Central memory CD8-positive, alpha-beta T cell (primary cell): ENCODE results near the gene ACTA2.

Experiments
- ATAC-seq: fragments of 150-1000 bp; cut with Tn5 transposase; replicated peaks from 2 replicates; pipeline ENCODE4 v1.10.0; 2022; ENCODE audit warnings: mild to moderate bottlenecking, moderate FRiP score, moderate number of reproducible peaks; ENCODE audit not compliant: poor library complexity, severe bottlenecking; ENCODE audit errors: extremely low read depth
- DNase-seq, 2 donors: peaks; one replicate each; pipeline ENCODE4 v3.0.0; 2021; ENCODE audit warnings: low spot score in 2 of 2
- H3K27ac Mint-ChIP-seq: one replicate; pipeline ENCODE4 v1.8.0; 2022; ENCODE audit warnings: low read depth, mild to moderate bottlenecking, moderate library complexity, mixed read lengths
- H3K27me3 Mint-ChIP-seq: one replicate; pipeline ENCODE4 v1.8.0; 2022; ENCODE audit warnings: mixed read lengths
- H3K36me3 Mint-ChIP-seq: one replicate; pipeline ENCODE4 v1.8.0; 2022; ENCODE audit warnings: mild to moderate bottlenecking, moderate library complexity, mixed read lengths; ENCODE audit not compliant: insufficient read depth
- H3K4me1 Mint-ChIP-seq: one replicate; pipeline ENCODE4 v1.8.0; 2022; ENCODE audit warnings: mixed read lengths
- H3K4me3 Mint-ChIP-seq: one replicate; pipeline ENCODE4 v1.8.0; 2022; ENCODE audit warnings: mild to moderate bottlenecking, moderate library complexity, mixed read lengths
- H3K9me3 Mint-ChIP-seq: one replicate; pipeline ENCODE4 v1.8.0; 2022; ENCODE audit warnings: mixed read lengths

ACTA2 gene

DNA sequence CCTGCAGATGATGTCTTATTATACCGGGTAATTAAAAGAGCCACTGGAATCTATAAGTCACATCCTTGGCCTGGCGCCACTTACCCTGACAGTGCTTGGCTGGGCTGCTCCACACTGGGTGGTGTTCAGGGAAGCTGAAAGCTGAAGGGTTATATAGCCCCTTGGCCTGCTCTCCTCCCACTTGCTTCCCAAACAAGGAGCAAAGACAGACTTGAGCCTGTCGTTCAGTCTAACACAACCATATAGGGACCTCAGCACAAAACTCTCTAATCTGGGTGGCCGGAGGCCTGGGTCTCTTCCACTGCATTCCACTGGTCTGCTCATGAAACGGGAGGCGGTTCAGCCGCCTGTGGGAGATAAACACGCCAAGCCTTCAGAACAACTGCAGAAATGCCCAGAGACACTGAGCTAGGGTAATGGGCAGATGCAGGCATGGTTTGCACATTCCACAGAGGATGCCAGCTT lies at the start of gene ACTA2:
Gene ACTA2 (minus strand): TSS at position 127 of the 465 bp plus-strand sequence. CDS start 3,843 bp downstream, outside the sequence.
- Mint-ChIP-seq H3K36me3 (peaks cover 3% of the 10 kb centered on the region), H3K9me3 (no peaks in the 10 kb centered on the region), H3K4me1 (peaks cover 5% of the 10 kb centered on the region), H3K4me3 (no peak within 1 kb of the TSS), H3K27me3 (no peaks in the 10 kb centered on the region), H3K27ac (no peak within 1 kb of the TSS)
- DNase-seq, result no peak
- no peak for ATAC-seq

DNA sequence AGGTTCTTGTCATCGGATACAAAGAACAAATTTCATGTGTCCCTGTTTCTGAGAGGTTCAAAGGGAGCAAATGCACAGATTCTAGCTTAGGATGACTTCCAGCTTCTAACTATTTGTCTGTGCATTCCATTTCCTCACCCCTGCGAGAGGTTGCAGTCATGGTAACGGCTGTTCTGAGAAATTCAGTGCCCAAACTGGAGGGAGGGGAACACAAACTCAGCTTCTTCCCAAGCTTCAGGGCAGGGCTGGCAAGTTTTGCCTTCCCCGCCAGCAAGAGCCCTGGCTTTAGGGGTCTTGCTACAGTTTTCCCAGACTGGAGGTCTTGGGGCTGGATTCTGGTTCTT lies 49.1 kb upstream of the ACTA2 start:
- H3K9me3 Mint-ChIP-seq, result no peaks in the 10 kb centered on the region
- no peaks in the 10 kb centered on the region for H3K27me3 Mint-ChIP-seq
- ATAC-seq (peak; percentile 26), DNase-seq (no peak)
- H3K4me1 Mint-ChIP-seq, result peaks cover 68% of the 10 kb centered on the region
- peak overlapping the region; percentile 83 for H3K4me3 Mint-ChIP-seq
- peak overlapping the region; percentile 95 for H3K27ac Mint-ChIP-seq
- peaks cover 21% of the 10 kb centered on the region for H3K36me3 Mint-ChIP-seq

GRCh38 chr10:89001024-89001728 lies 48.6 kb upstream of the ACTA2 start:
- DNase-seq, result no peak
- peaks cover 68% of the 10 kb centered on the region for H3K4me1 Mint-ChIP-seq
- no peaks in the 10 kb centered on the region for H3K27me3 Mint-ChIP-seq
- H3K36me3 Mint-ChIP-seq, result peaks cover 22% of the 10 kb centered on the region
- peak; percentile 68 for ATAC-seq
- H3K4me3 Mint-ChIP-seq, result peak overlapping the region; percentile 83
- H3K9me3 Mint-ChIP-seq, result no peaks in the 10 kb centered on the region
- peak overlapping the region; percentile 95 for H3K27ac Mint-ChIP-seq

- H3K9me3 Mint-ChIP-seq, result no peaks in the 10 kb centered on the region
- H3K36me3 Mint-ChIP-seq, result peaks cover 22% of the 10 kb centered on the region
- ATAC-seq, result peak; percentile 7
- H3K4me1 Mint-ChIP-seq, result peaks cover 75% of the 10 kb centered on the region
- H3K4me3 Mint-ChIP-seq, result peak overlapping the region; percentile 83
- peak overlapping the region; percentile 95 for H3K27ac Mint-ChIP-seq
- no peaks in the 10 kb centered on the region for H3K27me3 Mint-ChIP-seq
- DNase-seq, result no peak
These were observed 47.1 kb upstream of the ACTA2 start for GRCh38 chr10:88999625-89000024.

- peaks cover 23% of the 10 kb centered on the region for H3K36me3 Mint-ChIP-seq
These were observed 44.4 kb upstream of the ACTA2 start for GRCh38 chr10:88996927-88997326.

DNA sequence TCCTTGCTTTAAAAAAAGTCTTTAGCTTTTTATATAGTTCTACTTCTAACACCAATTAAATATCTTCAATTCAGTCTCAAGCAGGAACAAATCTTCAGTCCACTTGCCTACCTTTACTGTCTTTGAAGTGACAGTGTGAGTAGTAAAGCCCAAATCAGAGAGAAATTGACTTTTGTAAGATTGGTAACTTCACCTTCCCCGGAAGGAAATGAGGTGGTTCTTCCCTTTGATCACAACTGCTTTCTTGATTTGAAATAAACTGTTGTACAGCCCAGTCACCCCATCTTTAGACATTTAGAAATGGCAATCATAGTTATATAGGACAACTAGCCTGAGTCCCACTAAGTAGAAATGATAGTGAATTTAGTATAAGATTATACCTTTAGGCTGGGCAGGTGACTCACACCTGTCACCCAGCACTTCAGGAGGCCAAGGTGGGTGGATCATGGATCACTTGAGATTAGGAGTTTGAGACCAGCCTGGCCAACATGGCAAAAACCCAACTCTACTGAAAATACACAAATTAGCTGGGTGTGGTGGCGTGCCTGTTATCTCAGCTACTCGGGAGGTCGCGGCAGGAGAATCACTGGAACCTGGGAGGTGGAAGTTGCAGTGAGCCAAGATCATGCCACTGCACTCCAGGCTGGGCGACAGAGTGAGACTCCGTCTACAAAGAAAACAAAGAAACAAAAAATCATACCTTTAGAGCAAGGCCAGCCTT lies 42.7 kb upstream of the ACTA2 start:
- H3K27ac Mint-ChIP-seq, result peak overlapping the region; percentile 95
- H3K4me1 Mint-ChIP-seq, result peaks cover 67% of the 10 kb centered on the region
- H3K27me3 Mint-ChIP-seq, result no peaks in the 10 kb centered on the region
- no peaks in the 10 kb centered on the region for H3K9me3 Mint-ChIP-seq
- H3K4me3 Mint-ChIP-seq, result peak overlapping the region; percentile 81
- no peak for ATAC-seq
- no peak for DNase-seq
- peaks cover 29% of the 10 kb centered on the region for H3K36me3 Mint-ChIP-seq

More at GRCh38 chr10:88996927-88997326, 44.4 kb upstream of the ACTA2 start:
- peak overlapping the region; percentile 81 for H3K4me3 Mint-ChIP-seq
- DNase-seq (no peak), ATAC-seq (peak; percentile 55)
- no peaks in the 10 kb centered on the region for H3K9me3 Mint-ChIP-seq
- peak overlapping the region; percentile 95 for H3K27ac Mint-ChIP-seq
- H3K27me3 Mint-ChIP-seq, result no peaks in the 10 kb centered on the region
- H3K4me1 Mint-ChIP-seq, result peaks cover 79% of the 10 kb centered on the region

DNA sequence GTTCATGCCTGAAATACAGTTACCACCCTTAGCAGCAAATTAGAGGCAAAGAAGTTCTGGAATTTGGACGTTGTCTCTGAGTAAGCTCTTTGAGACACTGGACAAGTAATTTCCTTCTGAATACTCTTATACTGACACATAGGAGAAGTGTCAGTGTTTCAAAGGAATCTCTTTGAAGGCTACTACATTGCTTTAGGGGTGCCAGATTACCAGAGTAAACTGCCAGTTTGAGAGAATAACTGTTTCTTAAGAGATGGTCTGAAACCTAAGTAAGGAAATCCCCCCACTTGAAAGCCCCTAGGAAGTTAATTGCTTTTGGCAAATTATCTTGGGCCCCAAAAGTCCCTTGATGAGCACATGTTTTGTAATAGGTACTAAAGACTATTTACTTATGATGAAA lies 41.4 kb upstream of the ACTA2 start:
- H3K27ac Mint-ChIP-seq, result peak overlapping the region; percentile 95
- ATAC-seq, result no peak
- peaks cover 34% of the 10 kb centered on the region for H3K36me3 Mint-ChIP-seq
- no peaks in the 10 kb centered on the region for H3K9me3 Mint-ChIP-seq
- H3K4me3 Mint-ChIP-seq, result peak overlapping the region; percentile 67
- H3K27me3 Mint-ChIP-seq, result no peaks in the 10 kb centered on the region
- peaks cover 72% of the 10 kb centered on the region for H3K4me1 Mint-ChIP-seq
- no peak for DNase-seq

GRCh38 chr10:88992921-88993524 lies 40.5 kb upstream of the ACTA2 start:
- H3K36me3 Mint-ChIP-seq, result peaks cover 32% of the 10 kb centered on the region
- H3K4me1 Mint-ChIP-seq, result peaks cover 71% of the 10 kb centered on the region
- H3K9me3 Mint-ChIP-seq, result no peaks in the 10 kb centered on the region
- DNase-seq (no peak), ATAC-seq (no peak)
- H3K27me3 Mint-ChIP-seq, result no peaks in the 10 kb centered on the region
- peak overlapping the region; percentile 97 for H3K4me3 Mint-ChIP-seq
- peak overlapping the region; percentile 95 for H3K27ac Mint-ChIP-seq

GRCh38 chr10:88991899-88992320 lies 39.3 kb upstream of the ACTA2 start:
- ATAC-seq (peak; percentile 4), DNase-seq (no peak)
- peak overlapping the region; percentile 97 for H3K4me3 Mint-ChIP-seq
- H3K4me1 Mint-ChIP-seq, result peaks cover 69% of the 10 kb centered on the region
- peak overlapping the region; percentile 95 for H3K27ac Mint-ChIP-seq
- no peaks in the 10 kb centered on the region for H3K27me3 Mint-ChIP-seq
- peaks cover 32% of the 10 kb centered on the region for H3K36me3 Mint-ChIP-seq
- no peaks in the 10 kb centered on the region for H3K9me3 Mint-ChIP-seq

- peaks cover 68% of the 10 kb centered on the region for H3K4me1 Mint-ChIP-seq
- peak overlapping the region; percentile 97 for H3K4me3 Mint-ChIP-seq
- peak overlapping the region; percentile 95 for H3K27ac Mint-ChIP-seq
- H3K9me3 Mint-ChIP-seq, result peaks cover 4% of the 10 kb centered on the region
- H3K27me3 Mint-ChIP-seq, result no peaks in the 10 kb centered on the region
- peaks cover 30% of the 10 kb centered on the region for H3K36me3 Mint-ChIP-seq
- DNase-seq, result peak; percentile 33 to 40
- peak; percentile 45 for ATAC-seq
These were observed 38.8 kb upstream of the ACTA2 start for GRCh38 chr10:88991161-88991898.

DNA sequence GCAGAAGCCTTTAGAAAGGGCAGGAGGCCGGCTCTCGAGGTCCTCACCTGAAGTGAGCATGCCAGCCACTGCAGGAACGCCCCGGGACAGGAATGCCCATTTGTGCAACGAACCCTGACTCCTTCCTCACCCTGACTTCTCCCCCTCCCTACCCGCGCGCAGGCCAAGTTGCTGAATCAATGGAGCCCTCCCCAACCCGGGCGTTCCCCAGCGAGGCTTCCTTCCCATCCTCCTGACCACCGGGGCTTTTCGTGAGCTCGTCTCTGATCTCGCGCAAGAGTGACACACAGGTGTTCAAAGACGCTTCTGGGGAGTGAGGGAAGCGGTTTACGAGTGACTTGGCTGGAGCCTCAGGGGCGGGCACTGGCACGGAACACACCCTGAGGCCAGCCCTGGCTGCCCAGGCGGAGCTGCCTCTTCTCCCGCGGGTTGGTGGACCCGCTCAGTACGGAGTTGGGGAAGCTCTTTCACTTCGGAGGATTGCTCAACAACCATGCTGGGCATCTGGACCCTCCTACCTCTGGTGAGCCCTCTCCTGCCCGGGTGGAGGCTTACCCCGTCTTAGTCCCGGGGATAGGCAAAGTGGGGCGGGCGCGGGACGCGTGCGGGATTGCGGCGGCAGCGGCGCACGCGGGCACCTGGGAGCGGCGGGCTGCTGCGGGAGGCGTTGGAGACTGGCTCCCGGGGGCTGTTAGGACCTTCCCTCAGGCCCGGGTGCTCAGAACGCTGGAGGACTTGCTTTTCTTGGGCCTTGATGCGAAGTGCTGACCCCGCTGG lies 38.0 kb upstream of the ACTA2 start, which contains the start of gene FAS:
Gene FAS (plus strand): TSS at position 415 of the 777 bp plus-strand sequence. CDS start 79 bp downstream, at position 494.
- H3K36me3 Mint-ChIP-seq, result peaks cover 30% of the 10 kb centered on the region
- peak; percentile 58 to 71 for DNase-seq
- peak; percentile 72 for ATAC-seq
- H3K9me3 Mint-ChIP-seq, result peaks cover 6% of the 10 kb centered on the region
- H3K4me3 Mint-ChIP-seq, result peak within 1 kb of the TSS; percentile 97
- H3K27me3 Mint-ChIP-seq, result no peaks in the 10 kb centered on the region
- H3K27ac Mint-ChIP-seq, result peak within 1 kb of the TSS; percentile 95
- H3K4me1 Mint-ChIP-seq, result peaks cover 62% of the 10 kb centered on the region
